A549 (cell line): Measurements from ENCODE around the gene HECTD4. TPM values are rescaled to one million over a fixed set of nuclear protein-coding genes. Genes with fewer than 3 reads are reported as not detected.

ENCODE experiments used
- ATAC-seq, 2 experiments: fragments of 200-7000 bp in 1 of 2; fragments of >200 bp in 1 of 2; cut with Nextera tagmentation in 1 of 2; cut with Tn5 transposase in 1 of 2; 3 replicates each; pipeline versions ENCODE4 v1.8.0 to v1.9.1; 2018 to 2020; ENCODE audit warnings: mild to moderate bottlenecking in 1 of 2, moderate library complexity in 1 of 2
- CTCF ChIA-PET: fragments of 300-600 bp; sonication (Branson Sonifier 250); formaldehyde crosslinking; extraction: SDS; loops from one replicate; lab custom pipeline; 2021; ENCODE audit warnings: antibody characterized with exemption, inconsistent platforms; lab: Yijun Ruan, JAX
- POLR2A ChIA-PET: fragments of 350-600 bp; formaldehyde crosslinking; extraction: SDS; loops from one replicate; lab custom pipeline; 2021; ENCODE audit warnings: antibody characterized with exemption, inconsistent platforms; lab: Yijun Ruan, JAX
- DNase-seq, 2 experiments: peaks; one replicate each; pipeline versions ENCODE4 v3.0.0 to v3.0.0-alpha.2; 2011 to 2016; ENCODE audit warnings: low read depth in 1 of 2, low spot score in 1 of 2
- FAIRE-seq: peaks from 2 replicates; lab custom pipeline; 2011; peaks lifted over from hg19 to GRCh38; lab: Jason Lieb, UNC
- H3K27ac ChIP-seq, 2 experiments: fragments of >200 bp; sonication (Bioruptor Twin); formaldehyde crosslinking; 3 replicates each; pipeline ENCODE4 v1.5.1; 2016 to 2017
- H3K4me1 ChIP-seq: fragments of >200 bp; sonication (Bioruptor Twin); formaldehyde crosslinking; 3 replicates; pipeline ENCODE4 v1.6.1; 2016
- H3K4me2 ChIP-seq: fragments of >200 bp; sonication (Bioruptor Twin); formaldehyde crosslinking; 3 replicates; pipeline ENCODE4 v1.6.1; 2016
- H3K4me3 ChIP-seq: fragments of >200 bp; sonication (Bioruptor Twin); formaldehyde crosslinking; 3 replicates; pipeline ENCODE4 v1.5.1; 2016
- H3K9me3 ChIP-seq: fragments of >200 bp; sonication (Bioruptor Twin); formaldehyde crosslinking; 3 replicates; pipeline ENCODE4 v1.6.1; 2016
- BHLHE40 ChIP-seq: IDR thresholded peaks from 2 replicates; pipeline ENCODE4 v1.6.1; 2012; ENCODE audit warnings: low read depth, low read length, inconsistent platforms
- CHD2 ChIP-seq: fragments of 150-350 bp; IDR thresholded peaks from 2 replicates; pipeline ENCODE4 v1.6.1; 2014; ENCODE audit warnings: low read length; ENCODE audit not compliant: partially characterized antibody
- CHD4 ChIP-seq: fragments of 200-600 bp; sonication (generic); IDR thresholded peaks from 2 replicates; pipeline ENCODE4 v1.6.1; 2016; ENCODE audit warnings: antibody characterized with exemption, mild to moderate bottlenecking, borderline replicate concordance
- EHMT2 ChIP-seq: fragments of 200-600 bp; sonication (generic); IDR thresholded peaks from 2 replicates; pipeline ENCODE4 v1.6.1; 2016; ENCODE audit warnings: antibody characterized with exemption, low read depth, mild to moderate bottlenecking, moderate library complexity
- ELK1 ChIP-seq: fragments of 150-350 bp; IDR thresholded peaks from 2 replicates; pipeline ENCODE4 v1.6.1; 2014; ENCODE audit warnings: low read depth, mild to moderate bottlenecking, low read length
- ESRRA ChIP-seq: fragments of 150-350 bp; IDR thresholded peaks from 2 replicates; pipeline ENCODE4 v1.6.1; 2014; ENCODE audit warnings: mild to moderate bottlenecking, low read length, borderline replicate concordance
- FOSL2 ChIP-seq, 2 experiments: fragments of 450-650 bp in 1 of 2; fragments of >200 bp in 1 of 2; sonication (Bioruptor Twin) in 1 of 2; formaldehyde crosslinking; IDR thresholded peaks; 2 replicates each; pipeline versions ENCODE4 v1.5.0 to v1.6.1; 2016 to 2020; ENCODE audit warnings: mild to moderate bottlenecking in 1 of 2, moderate library complexity in 1 of 2
- FOXS1 ChIP-seq: fragments of 250-450 bp; sonication (Bioruptor Pico); IDR thresholded peaks from 2 replicates; pipeline ENCODE4 v1.5.0; 2020; ENCODE audit warnings: mild to moderate bottlenecking, moderate library complexity
- HOXB13 ChIP-seq: fragments of 250-450 bp; sonication (Bioruptor Pico); IDR thresholded peaks from 2 replicates; pipeline ENCODE4 v1.5.0; 2020; ENCODE audit warnings: low read depth, mild to moderate bottlenecking, moderate library complexity
- HOXB5 ChIP-seq: fragments of 250-450 bp; sonication (Bioruptor Pico); IDR thresholded peaks from 2 replicates; pipeline ENCODE4 v1.5.0; 2020; ENCODE audit warnings: mild to moderate bottlenecking, moderate library complexity
- KDM1A ChIP-seq: fragments of 200-600 bp; sonication (generic); IDR thresholded peaks from 2 replicates; pipeline ENCODE4 v1.6.1; 2016; ENCODE audit warnings: low read depth, mild to moderate bottlenecking
- KDM5A ChIP-seq: fragments of 200-600 bp; sonication (generic); IDR thresholded peaks from 2 replicates; pipeline ENCODE4 v1.6.1; 2016; ENCODE audit warnings: antibody characterized with exemption, mild to moderate bottlenecking
- MAZ ChIP-seq: fragments of 150-350 bp; IDR thresholded peaks from 2 replicates; pipeline ENCODE4 v1.6.1; 2014; ENCODE audit warnings: antibody characterized with exemption, low read depth, low read length, borderline replicate concordance
- MYC ChIP-seq: IDR thresholded peaks from 2 replicates; pipeline ENCODE4 v1.6.1; 2012; ENCODE audit warnings: mild to moderate bottlenecking, inconsistent platforms, low read length, improper control_type of control experiment, borderline replicate concordance
- NPAS2 ChIP-seq: fragments of 250-450 bp; sonication (Bioruptor Pico); IDR thresholded peaks from 2 replicates; pipeline ENCODE4 v1.8.0; 2022; ENCODE audit warnings: mild to moderate bottlenecking, moderate library complexity, borderline replicate concordance
- NR3C1 ChIP-seq: fragments of >200 bp; sonication (Bioruptor Twin); formaldehyde crosslinking; IDR thresholded peaks from 3 replicates; pipeline ENCODE4 v1.6.1; 2017
- PHF8 ChIP-seq: fragments of 200-600 bp; sonication (generic); IDR thresholded peaks from 2 replicates; pipeline ENCODE4 v1.6.1; 2016; ENCODE audit warnings: low read depth, mild to moderate bottlenecking, antibody characterized with exemption, moderate library complexity, borderline replicate concordance
- POLR2AphosphoS2 ChIP-seq: conservative IDR thresholded peaks from 2 replicates; pipeline ENCODE4 v1.6.1; 2012; ENCODE audit warnings: low read length, improper control_type of control experiment, inconsistent platforms
- RARB ChIP-seq: fragments of 250-450 bp; sonication (Bioruptor Pico); IDR thresholded peaks from 2 replicates; pipeline ENCODE4 v1.8.0; 2021; ENCODE audit warnings: mild to moderate bottlenecking, moderate library complexity
- SMC3 ChIP-seq: fragments of >200 bp; sonication (Bioruptor Twin); formaldehyde crosslinking; IDR thresholded peaks from 3 replicates; pipeline ENCODE4 v1.6.1; 2018; ENCODE audit warnings: inconsistent platforms
- TFCP2L1 ChIP-seq: fragments of 250-450 bp; sonication (Bioruptor Pico); IDR thresholded peaks from 2 replicates; pipeline ENCODE4 v1.5.0; 2021; ENCODE audit warnings: mild to moderate bottlenecking
- TP53 ChIP-seq: fragments of 250-450 bp; sonication (Bioruptor Pico); IDR thresholded peaks from 2 replicates; pipeline ENCODE4 v1.5.0; 2021; ENCODE audit warnings: mild to moderate bottlenecking, moderate library complexity
- ZC3H11A ChIP-seq: fragments of 450-650 bp; IDR thresholded peaks from 2 replicates; pipeline ENCODE4 v1.6.1; 2014; ENCODE audit warnings: antibody characterized with exemption, mild to moderate bottlenecking
- ZFP36 ChIP-seq: fragments of 450-650 bp; IDR thresholded peaks from 2 replicates; pipeline ENCODE4 v1.6.1; 2014; ENCODE audit warnings: borderline replicate concordance; ENCODE audit not compliant: partially characterized antibody
- ZNF302 ChIP-seq: fragments of 250-450 bp; sonication (Bioruptor Pico); IDR thresholded peaks from 2 replicates; pipeline ENCODE4 v1.9.0; 2021; ENCODE audit warnings: inconsistent platforms, mild to moderate bottlenecking, moderate library complexity
- ZSCAN20 ChIP-seq: fragments of 250-450 bp; sonication (Bioruptor Pico); IDR thresholded peaks from 2 replicates; pipeline ENCODE4 v1.8.0; 2022; ENCODE audit warnings: mild to moderate bottlenecking, moderate library complexity
- WGBS: methylation state at CpG from one replicate; pipeline ENCODE4 v1.1.6; 2017; ENCODE audit errors: missing lambda C conversion rate; 5-methylcytosine and 5-hydroxymethylcytosine counted together
- polyA plus RNA-seq, 4 experiments: library from polyadenylated mRNA; depleted of rRNA in 3 of 4; stranded (reverse); fragments of >200 nt; fragmentation: RNase III in 1 of 4; extraction: RNeasy Plus Mini Kit Qiagen cat#74134 plus additional on column Dnase treatment in 1 of 4; gene quantifications; 2 replicates in 3 of 4; 3 replicates in 1 of 4; pipeline ENCODE4 v1.2.3, GENCODE V29; 2011 to 2017
- TF ChIP-seq, protein P1 (sequence below): fragments of 250-450 bp; sonication (Bioruptor Pico); IDR thresholded peaks from 2 replicates; pipeline ENCODE4 v1.5.0; 2021; ENCODE audit warnings: mild to moderate bottlenecking, moderate library complexity, borderline replicate concordance
- TF ChIP-seq, protein P2 (sequence below): IDR thresholded peaks from 2 replicates; pipeline ENCODE4 v1.6.1; 2012
- TF ChIP-seq, protein P3 (sequence below): fragments of >200 bp; sonication (Bioruptor Twin); formaldehyde crosslinking; IDR thresholded peaks from 2 replicates; pipeline ENCODE4 v1.6.1; 2016
- TF ChIP-seq, protein P4 (sequence below): IDR thresholded peaks from 2 replicates; pipeline ENCODE4 v1.6.1; 2012
- TF ChIP-seq, protein P5 (sequence below): fragments of 450-650 bp; IDR thresholded peaks from 2 replicates; pipeline ENCODE4 v1.6.1; 2014; ENCODE audit warnings: antibody characterized with exemption

Gene HECTD4
- polyA plus RNA-seq, 2 of the 4 experiments (the other 2 are of a cell fraction) = 9.9 to 14.7 TPM

DNA sequence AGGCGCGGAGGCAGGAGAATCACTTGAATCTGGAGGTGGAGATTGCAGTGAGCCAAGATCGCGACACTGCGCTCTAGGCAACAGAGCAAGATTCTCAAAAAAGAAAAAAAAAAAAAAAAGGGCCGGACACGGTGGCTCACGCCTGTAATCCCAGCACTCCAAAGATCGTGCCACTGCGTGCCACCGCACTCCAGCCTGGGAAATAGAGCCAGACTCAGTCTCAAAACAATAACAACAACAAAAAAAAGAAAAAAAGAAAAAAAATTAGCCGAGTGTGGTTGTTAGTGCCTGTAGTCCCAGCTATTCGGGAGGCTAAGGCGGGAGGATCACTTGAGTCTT, 27.6 kb upstream of the HECTD4 start:
- H3K4me1 ChIP-seq = peaks cover 17% of the 10 kb centered on the region
- H3K27ac ChIP-seq = peak overlapping the region; percentile 92 to 99; a peak in 3 of 6 replicates
- H3K4me3 ChIP-seq = no peak overlapping the region
- ATAC-seq (no peak), FAIRE-seq (no peak), DNase-seq (no peak)
- ChIA-PET CTCF (interaction anchor here (1.2 to 1.3 kb wide), 2 partner anchors 9 to 23 kb away, joined by 3 to 4 read pairs; no protein-coding TSS in a partner anchor), POLR2A (interaction anchor here (0.6 kb wide), 1 partner anchor 9 kb away, joined by 7 read pairs; the partner anchor contains the start of gene PTPN11)
- H3K9me3 ChIP-seq = no peaks in the 10 kb centered on the region
- H3K4me2 ChIP-seq = peak overlapping the region; percentile 37; the same call in 1 of the 3 replicates
- TF ChIP-seq PHF8 = no peak
- no peak for TF ChIP-seq ESRRA
- TF ChIP-seq ZSCAN20 (CRISPR knock-in tag) = no peak
- TF ChIP-seq, protein P1, sequence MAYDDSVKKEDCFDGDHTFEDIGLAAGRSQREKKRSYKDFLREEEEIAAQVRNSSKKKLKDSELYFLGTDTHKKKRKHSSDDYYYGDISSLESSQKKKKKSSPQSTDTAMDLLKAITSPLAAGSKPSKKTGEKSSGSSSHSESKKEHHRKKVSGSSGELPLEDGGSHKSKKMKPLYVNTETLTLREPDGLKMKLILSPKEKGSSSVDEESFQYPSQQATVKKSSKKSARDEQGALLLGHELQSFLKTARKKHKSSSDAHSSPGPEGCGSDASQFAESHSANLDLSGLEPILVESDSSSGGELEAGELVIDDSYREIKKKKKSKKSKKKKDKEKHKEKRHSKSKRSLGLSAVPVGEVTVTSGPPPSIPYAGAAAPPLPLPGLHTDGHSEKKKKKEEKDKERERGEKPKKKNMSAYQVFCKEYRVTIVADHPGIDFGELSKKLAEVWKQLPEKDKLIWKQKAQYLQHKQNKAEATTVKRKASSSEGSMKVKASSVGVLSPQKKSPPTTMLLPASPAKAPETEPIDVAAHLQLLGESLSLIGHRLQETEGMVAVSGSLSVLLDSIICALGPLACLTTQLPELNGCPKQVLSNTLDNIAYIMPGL (CRISPR knock-in tag) = no peak
- TF ChIP-seq, protein P2, sequence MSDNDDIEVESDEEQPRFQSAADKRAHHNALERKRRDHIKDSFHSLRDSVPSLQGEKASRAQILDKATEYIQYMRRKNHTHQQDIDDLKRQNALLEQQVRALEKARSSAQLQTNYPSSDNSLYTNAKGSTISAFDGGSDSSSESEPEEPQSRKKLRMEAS = no peak
- no peak for TF ChIP-seq ZC3H11A
- no peak for TF ChIP-seq FOSL2 (IDR thresholded peaks at IDR 0.05)
- no peak for TF ChIP-seq FOSL2 (CRISPR knock-in tag; IDR thresholded peaks at IDR 0.05)
- TF ChIP-seq ZFP36 = no peak
- TF ChIP-seq CHD2 = no peak
- no peak for TF ChIP-seq POLR2AphosphoS2
- no peak for TF ChIP-seq RARB (CRISPR knock-in tag)
- TF ChIP-seq EHMT2 = no peak
- TF ChIP-seq MYC = no peak
- TF ChIP-seq HOXB13 (CRISPR knock-in tag) = no peak
- TF ChIP-seq NPAS2 = no peak
- TF ChIP-seq, protein P3, sequence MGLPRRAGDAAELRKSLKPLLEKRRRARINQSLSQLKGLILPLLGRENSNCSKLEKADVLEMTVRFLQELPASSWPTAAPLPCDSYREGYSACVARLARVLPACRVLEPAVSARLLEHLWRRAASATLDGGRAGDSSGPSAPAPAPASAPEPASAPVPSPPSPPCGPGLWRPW = no peak
- no peak for TF ChIP-seq TP53 (CRISPR knock-in tag)
- WGBS = 89% methylated on average over 14 of the region's 14 CpGs

- Histone ChIP-seq H3K4me3 (peak within 1 kb of the TSS; percentile 66), H3K4me1 (peaks cover 17% of the 10 kb centered on the region), H3K27ac (peak within 1 kb of the TSS; percentile 92 to 99), H3K9me3 (no peaks in the 10 kb centered on the region), H3K4me2 (peak within 1 kb of the TSS; percentile 87)
- CTCF ChIA-PET = interaction anchor here (1.2 kb wide), 1 partner anchor 9 kb away, joined by 3 read pairs; no protein-coding TSS in a partner anchor
- 11% methylated on average over 45 of the region's 46 CpGs for whole genome bisulfite sequencing
- peak; percentile 96 to 97 for DNase-seq
- peak; percentile 95 to 97 for ATAC-seq
- POLR2A ChIA-PET = no interaction called here
- FAIRE-seq = no peak
- TF ChIP-seq FOXS1 (CRISPR knock-in tag) (no peak), SMC3 (no peak), CHD2 (no peak), KDM1A (no peak), MAZ (no peak), ZC3H11A (no peak), ZNF302 (CRISPR knock-in tag) (no peak), MYC (peak; percentile 87), ELK1 (0 out of 2 replicates have a peak, but pooled peaks have one; percentile 10), NR3C1 (no peak), KDM5A (no peak), TFCP2L1 (CRISPR knock-in tag) (no peak), HOXB5 (CRISPR knock-in tag) (no peak), TP53 (CRISPR knock-in tag) (0 out of 2 replicates have a peak, but pooled peaks have one; percentile 17), POLR2AphosphoS2 (no peak), BHLHE40 (no peak), CHD4 (peak; percentile 53; the same call in 1 of the 2 replicates)
- TF ChIP-seq, protein P4, sequence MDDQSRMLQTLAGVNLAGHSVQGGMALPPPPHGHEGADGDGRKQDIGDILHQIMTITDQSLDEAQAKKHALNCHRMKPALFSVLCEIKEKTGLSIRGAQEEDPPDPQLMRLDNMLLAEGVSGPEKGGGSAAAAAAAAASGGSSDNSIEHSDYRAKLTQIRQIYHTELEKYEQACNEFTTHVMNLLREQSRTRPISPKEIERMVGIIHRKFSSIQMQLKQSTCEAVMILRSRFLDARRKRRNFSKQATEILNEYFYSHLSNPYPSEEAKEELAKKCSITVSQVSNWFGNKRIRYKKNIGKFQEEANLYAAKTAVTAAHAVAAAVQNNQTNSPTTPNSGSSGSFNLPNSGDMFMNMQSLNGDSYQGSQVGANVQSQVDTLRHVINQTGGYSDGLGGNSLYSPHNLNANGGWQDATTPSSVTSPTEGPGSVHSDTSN = no peak
- TF ChIP-seq, protein P5, sequence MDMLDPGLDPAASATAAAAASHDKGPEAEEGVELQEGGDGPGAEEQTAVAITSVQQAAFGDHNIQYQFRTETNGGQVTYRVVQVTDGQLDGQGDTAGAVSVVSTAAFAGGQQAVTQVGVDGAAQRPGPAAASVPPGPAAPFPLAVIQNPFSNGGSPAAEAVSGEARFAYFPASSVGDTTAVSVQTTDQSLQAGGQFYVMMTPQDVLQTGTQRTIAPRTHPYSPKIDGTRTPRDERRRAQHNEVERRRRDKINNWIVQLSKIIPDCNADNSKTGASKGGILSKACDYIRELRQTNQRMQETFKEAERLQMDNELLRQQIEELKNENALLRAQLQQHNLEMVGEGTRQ = no peak
Measured at GRCh38 chr12:112409064-112409905, 27.1 kb upstream of the HECTD4 start, which contains the start of gene RPL6. RPL6 (minus strand) TSS chr12:112409605; CDS start chr12:112408656, 949 bp downstream.
